Subcutaneous adipose tissue (tissue), 4 donors: ENCODE results near the gene NUP50. TPM values are rescaled to one million over a fixed set of nuclear protein-coding genes. Genes with fewer than 3 reads are reported as not detected.

Source experiments
- total RNA-seq, 4 donors: library from RNA; depleted of rRNA; stranded (reverse); fragments of >200 nt; gene quantifications; one replicate each; pipeline ENCODE4 v1.1.0, GENCODE V29; 2016
- TF ChIP-seq, protein P1 (sequence below): fragments of 450-650 bp; IDR thresholded peaks from one replicate; pipeline ENCODE4 v1.5.1; 2016; ENCODE audit warnings: low read depth, mild to moderate bottlenecking, control low read depth, antibody characterized with exemption, moderate library complexity

Gene NUP50
- total RNA-seq, 4 donors from 2014 or later, result 39.6 to 58.0 (median 50.2) TPM

DNA sequence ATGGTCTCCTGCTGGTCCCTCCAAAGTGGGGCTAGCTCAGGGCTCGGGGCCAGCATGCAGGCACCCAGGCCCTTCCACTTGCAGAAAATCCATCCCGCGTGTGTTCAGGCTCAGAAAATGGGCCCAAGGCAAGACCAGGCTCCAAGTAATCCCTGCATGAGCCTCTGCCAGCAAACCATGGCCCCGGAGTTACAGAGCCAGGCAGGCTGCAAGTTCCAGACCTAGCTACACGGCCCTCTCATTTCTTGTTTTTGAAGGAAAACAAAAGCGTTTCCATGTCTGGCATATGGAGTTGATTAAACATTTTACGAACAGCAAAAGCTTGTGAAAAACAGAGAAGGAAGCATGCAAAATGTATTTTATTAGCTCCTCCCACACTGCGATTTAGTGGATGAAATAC, 47.3 kb downstream of the NUP50 start:
- TF ChIP-seq, protein P1, sequence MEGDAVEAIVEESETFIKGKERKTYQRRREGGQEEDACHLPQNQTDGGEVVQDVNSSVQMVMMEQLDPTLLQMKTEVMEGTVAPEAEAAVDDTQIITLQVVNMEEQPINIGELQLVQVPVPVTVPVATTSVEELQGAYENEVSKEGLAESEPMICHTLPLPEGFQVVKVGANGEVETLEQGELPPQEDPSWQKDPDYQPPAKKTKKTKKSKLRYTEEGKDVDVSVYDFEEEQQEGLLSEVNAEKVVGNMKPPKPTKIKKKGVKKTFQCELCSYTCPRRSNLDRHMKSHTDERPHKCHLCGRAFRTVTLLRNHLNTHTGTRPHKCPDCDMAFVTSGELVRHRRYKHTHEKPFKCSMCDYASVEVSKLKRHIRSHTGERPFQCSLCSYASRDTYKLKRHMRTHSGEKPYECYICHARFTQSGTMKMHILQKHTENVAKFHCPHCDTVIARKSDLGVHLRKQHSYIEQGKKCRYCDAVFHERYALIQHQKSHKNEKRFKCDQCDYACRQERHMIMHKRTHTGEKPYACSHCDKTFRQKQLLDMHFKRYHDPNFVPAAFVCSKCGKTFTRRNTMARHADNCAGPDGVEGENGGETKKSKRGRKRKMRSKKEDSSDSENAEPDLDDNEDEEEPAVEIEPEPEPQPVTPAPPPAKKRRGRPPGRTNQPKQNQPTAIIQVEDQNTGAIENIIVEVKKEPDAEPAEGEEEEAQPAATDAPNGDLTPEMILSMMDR, result no peak

DNA sequence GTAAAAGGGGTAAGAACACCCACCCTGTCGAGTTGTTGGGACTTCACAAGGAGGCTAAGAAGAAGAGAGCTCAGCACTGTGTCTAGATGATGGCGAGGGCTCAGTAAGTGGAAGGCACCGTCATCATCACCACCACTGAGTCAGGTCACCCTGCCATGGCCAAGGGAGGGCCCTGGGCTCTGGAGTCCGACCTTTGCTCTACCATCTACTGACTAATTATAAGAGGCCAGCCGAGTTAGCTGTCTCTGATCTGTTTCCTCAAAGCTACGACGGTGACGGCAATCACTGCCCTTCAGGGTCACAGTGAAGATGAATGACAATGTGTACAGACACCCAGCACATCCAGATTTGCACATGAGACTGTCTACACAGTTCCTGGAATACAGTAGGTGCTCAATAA, 47.7 kb downstream of the NUP50 start:
- TF ChIP-seq, protein P1, result no peak

DNA sequence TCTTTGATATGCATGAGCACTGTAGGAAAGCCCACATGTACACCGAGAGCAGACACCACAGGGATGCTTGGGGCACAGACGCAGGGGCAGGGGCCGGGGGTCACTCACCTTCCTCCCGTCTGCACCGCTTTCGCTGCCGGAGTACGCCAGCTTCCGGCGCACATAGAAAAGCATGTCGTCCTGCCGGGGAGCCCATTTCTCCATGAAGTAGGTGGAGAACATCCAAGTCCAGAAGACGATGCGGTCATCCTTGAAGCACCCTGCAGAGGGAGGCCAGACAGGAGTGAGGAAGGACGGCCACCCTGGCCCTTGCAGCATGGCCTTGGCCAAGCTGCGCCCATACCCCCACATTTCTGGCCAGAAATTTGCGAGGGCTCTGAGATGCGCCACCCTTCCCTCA, 48.1 kb downstream of the NUP50 start:
- TF ChIP-seq, protein P1, result no peak

DNA sequence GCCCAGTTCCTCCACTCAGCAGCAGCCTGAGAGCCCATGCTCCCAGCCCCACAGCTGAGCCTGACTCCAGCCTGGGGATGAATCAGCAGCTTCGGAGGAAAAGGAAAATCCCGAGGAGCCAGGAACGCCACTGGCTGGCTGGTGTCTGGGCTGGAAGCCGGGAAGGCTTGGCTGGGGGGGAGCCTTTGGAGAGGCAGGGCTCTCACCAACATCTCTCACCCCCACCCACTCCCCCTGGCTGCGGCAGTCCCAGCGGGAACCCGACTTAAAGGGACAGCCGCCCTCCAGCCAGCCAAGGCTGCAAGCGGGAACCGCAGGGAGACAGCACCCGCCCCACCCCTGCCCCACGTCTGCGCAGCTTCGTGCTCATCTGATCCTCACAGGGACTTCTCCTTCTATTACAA, 48.6 kb downstream of the NUP50 start:
- TF ChIP-seq, protein P1, result no peak

DNA sequence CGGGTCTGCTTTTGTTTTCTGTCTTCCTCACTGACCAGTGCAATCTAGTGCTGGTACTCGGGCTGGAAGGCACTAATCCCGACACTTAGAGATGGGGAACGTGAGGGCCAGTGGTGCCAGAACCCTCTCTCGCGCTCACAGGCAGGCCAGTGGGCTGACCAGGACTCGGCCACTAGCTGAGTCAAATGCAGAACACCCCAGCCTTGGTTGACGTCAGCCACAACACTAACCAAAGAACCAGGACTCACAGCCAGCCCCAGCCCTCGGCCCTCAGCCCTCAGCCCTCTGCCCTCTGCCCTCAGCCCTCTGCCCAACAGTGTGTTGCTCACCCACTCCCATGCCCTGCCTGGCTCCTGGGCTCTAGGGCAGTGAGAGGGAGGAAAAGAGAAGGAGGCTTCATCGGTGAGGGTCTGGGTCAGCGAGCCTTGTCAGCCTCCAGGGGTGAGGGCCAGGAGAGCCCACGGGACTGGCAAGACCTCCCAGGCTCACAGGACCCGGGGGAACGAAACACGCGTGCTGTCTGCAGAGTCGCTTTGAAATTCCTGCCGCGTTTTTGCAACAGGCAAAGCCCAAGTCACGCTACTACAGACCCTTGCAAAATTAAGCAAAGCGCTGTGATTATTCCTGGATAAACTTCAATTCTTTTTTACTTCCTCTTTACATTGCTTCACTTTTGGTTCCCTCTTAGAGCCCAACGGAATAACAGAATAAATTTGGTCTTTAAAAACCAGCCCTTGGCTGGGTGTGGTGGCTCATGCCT, 49.4 kb downstream of the NUP50 start:
- TF ChIP-seq, protein P1, result no peak

DNA sequence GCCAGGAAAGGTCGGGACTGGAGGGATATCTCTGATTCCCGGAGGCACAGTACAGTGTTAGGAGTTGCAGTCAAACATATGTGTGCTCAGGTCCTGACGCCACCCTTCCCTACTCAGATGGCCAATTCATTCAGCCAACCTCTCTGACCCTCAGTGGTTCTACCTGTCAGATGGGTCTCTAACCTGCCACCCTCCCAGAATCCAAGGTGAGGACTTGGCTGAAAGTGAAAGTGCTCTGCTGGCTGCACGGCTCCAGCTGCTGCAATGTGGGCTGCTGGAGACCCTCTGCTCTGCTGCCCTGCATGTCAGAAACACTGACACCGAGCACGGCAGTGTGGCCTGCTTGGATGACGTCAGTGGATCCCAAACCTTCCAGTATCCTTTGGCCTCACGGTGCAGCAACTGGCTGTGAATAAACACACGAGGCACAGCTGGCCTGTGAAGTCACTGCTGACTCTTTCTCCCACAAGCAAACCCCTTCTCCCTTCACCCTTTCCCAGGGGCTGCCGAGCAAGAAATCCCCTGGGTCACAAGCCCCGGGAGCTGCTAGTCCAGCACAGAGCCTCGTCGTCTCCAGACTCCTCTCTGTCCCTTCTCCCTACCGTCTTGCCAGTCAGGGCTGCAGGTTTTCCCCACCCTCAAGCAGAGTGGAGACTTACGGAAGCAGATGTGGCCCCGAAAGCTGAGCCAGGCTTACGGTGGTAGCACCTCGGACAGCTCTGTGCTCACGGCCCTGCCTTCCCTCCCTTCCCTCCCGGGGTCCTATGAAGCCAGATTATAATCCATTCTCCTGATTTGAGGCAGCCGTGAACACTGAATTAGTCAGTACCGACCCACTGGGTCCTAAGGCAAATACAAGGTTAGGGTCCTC, 52.6 kb downstream of the NUP50 start:
- TF ChIP-seq, protein P1, result no peak

DNA sequence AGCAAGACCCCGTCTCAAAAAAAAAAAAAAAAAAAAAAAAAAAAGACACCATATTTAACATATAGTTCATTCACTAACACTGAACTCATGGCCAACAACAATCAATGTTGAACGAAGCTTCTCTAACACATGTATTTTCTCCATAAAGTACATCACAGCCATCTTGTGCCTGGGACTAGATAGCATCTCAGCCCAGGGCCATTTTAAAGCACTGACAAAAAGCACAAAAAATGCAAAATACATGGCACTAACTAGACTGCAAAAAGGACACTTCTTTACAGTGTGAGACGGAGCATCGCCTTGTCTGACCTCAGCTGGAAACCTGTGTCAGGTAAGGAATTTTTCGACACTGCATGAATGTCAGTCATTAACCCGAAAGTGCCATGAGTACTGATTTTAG, 53.6 kb downstream of the NUP50 start:
- TF ChIP-seq, protein P1, result no peak
